Stimulated activated CD8-positive, alpha-beta memory T cell treated with anti-CD3 and anti-CD28 coated beads, Interleukin-12 subunit alpha, Interleukin-12 subunit beta, amount 100 ng/mL, for 1 hour (primary cell): ENCODE data around the gene CELF4.

Experiments used
- DNase-seq: peaks from one replicate; pipeline ENCODE4 v3.0.0-alpha.2; 2020; ENCODE audit warnings: low read depth

CELF4 gene

GRCh38 chr18:37222999-37223378, 342.6 kb downstream of the CELF4 start:
- DNase-seq = no peak

DNA sequence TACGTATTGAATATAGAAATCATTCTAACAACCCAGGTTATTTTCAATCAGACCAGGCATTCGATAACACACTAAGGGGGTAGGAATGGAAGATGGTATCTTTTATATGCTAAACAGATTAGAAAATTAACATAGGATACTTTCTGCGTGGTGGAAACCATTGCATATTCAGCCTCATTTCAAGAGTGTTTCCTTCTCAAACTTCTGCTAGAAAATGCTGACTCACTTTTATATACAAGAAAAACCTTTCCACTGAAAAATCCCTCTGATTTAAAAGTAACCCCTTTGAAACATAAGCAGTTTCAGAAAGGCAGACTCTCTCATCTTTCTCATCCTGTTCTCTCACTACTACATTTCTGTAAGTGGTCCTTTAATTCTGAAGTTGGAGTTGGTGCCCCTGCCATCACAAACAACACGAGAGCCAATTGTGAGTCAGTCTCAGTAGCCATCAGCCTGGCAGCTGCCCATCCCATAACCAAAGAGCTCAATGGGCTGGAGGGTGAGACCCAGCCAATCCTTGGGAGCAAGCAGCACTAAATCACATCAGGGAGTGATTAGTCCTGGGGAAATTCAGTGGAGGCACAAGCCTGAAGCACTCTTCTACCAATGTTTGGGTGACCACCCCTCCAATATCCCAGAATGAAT, 343.1 kb downstream of the CELF4 start:
- no peak for DNase-seq

- no peak for DNase-seq
These were observed 346.3 kb downstream of the CELF4 start for GRCh38 chr18:37219257-37219656.

- no peak for DNase-seq
These were observed 347.5 kb downstream of the CELF4 start for GRCh38 chr18:37218022-37218590.

DNA sequence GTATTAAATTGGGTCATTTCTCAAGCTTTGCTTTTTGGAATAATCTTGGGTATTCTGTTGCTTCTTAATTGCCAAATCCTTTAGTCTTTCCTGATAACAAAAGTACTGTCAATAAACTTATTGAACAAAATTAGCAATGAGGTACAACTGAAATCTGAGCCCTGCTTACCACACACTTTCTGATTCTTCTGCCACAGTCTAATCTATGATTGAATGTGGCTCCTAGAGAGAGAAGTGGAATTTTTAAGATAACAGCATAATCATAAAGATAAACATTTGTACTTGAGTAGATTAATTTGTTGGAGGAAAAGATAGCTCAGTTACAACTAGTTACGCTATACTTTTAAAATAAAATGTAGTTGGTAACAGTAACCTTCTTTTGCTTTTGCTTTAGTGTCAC, 354.8 kb downstream of the CELF4 start:
- DNase-seq = no peak

GRCh38 chr18:37207343-37207742, 358.3 kb downstream of the CELF4 start:
- no peak for DNase-seq

- DNase-seq = no peak
These were observed 365.9 kb downstream of the CELF4 start for GRCh38 chr18:37199741-37200140.
